Loucy (cell line): ENCODE measurements around the gene SYNGR2.

Source experiments
- H2AFZ ChIP-seq: fragments of 200-600 bp; sonication (generic); 2 replicates; pipeline ENCODE4 v1.6.0; 2016; ENCODE audit warnings: antibody characterized with exemption, mild to moderate bottlenecking, low read length, moderate library complexity
- H3F3A ChIP-seq: fragments of 200-600 bp; 2 replicates; pipeline ENCODE4 v1.6.0; 2016; ENCODE audit warnings: antibody characterized with exemption, low read depth, mild to moderate bottlenecking
- H3K27me3 ChIP-seq: fragments of 200-600 bp; sonication (generic); 2 replicates; pipeline ENCODE4 v1.6.1; 2014; ENCODE audit warnings: low read length, mild to moderate bottlenecking; ENCODE audit not compliant: insufficient read depth, poor library complexity, severe bottlenecking
- H3K36me3 ChIP-seq: fragments of 200-600 bp; sonication (generic); 2 replicates; pipeline ENCODE4 v1.6.1; 2016; ENCODE audit warnings: low read length; ENCODE audit not compliant: insufficient read depth
- H3K4me1 ChIP-seq: fragments of 200-600 bp; sonication (generic); 2 replicates; pipeline ENCODE4 v1.5.1; 2014; ENCODE audit warnings: low read length, mild to moderate bottlenecking; ENCODE audit not compliant: insufficient read depth, poor library complexity, severe bottlenecking
- H3K4me2 ChIP-seq: fragments of 200-600 bp; sonication (generic); 2 replicates; pipeline ENCODE4 v1.6.0; 2014; ENCODE audit warnings: antibody characterized with exemption, low read length, low read depth, mild to moderate bottlenecking; ENCODE audit not compliant: poor library complexity, severe bottlenecking
- H3K4me3 ChIP-seq: fragments of 200-600 bp; sonication (generic); 2 replicates; pipeline ENCODE4 v1.5.1; 2014; ENCODE audit warnings: low read length, mild to moderate bottlenecking, mixed read lengths; ENCODE audit not compliant: poor library complexity, severe bottlenecking
- H3K79me2 ChIP-seq: fragments of 200-600 bp; sonication (generic); 2 replicates; pipeline ENCODE4 v1.6.1; 2014; ENCODE audit warnings: low read length; ENCODE audit not compliant: insufficient read depth
- H3K9ac ChIP-seq: fragments of 200-600 bp; sonication (generic); 2 replicates; pipeline ENCODE4 v1.6.0; 2014; ENCODE audit warnings: mild to moderate bottlenecking, low read depth, low read length, moderate library complexity; ENCODE audit not compliant: poor library complexity, severe bottlenecking
- H3K9me2 ChIP-seq: fragments of 200-600 bp; sonication (generic); replicated peaks from 2 replicates; pipeline ENCODE4 v1.6.1; 2016; ENCODE audit warnings: low read depth, low read length, mixed read lengths
- H3K9me3 ChIP-seq: fragments of 200-600 bp; sonication (generic); 2 replicates; pipeline ENCODE4 v1.6.1; 2014; ENCODE audit warnings: mild to moderate bottlenecking, antibody characterized with exemption, low read length, low read depth; ENCODE audit not compliant: insufficient read depth
- H4K20me1 ChIP-seq: fragments of 200-600 bp; sonication (generic); 2 replicates; pipeline ENCODE4 v1.6.0; 2014; ENCODE audit warnings: antibody characterized with exemption, low read length, mild to moderate bottlenecking; ENCODE audit not compliant: insufficient read depth, poor library complexity, severe bottlenecking
- CTCF ChIP-seq: fragments of 200-600 bp; sonication (generic); conservative IDR thresholded peaks from 2 replicates; pipeline ENCODE4 v1.5.1; 2014; ENCODE audit warnings: mild to moderate bottlenecking, antibody characterized with exemption, low read length
- EZH2phosphoT487 ChIP-seq: fragments of 200-600 bp; IDR thresholded peaks from 2 replicates; pipeline ENCODE4 v1.6.1; 2018; ENCODE audit warnings: antibody characterized with exemption, mild to moderate bottlenecking, moderate library complexity, borderline replicate concordance

SYNGR2 gene

GRCh38 chr17:78202666-78203065, 34.3 kb downstream of the SYNGR2 start:
- TF ChIP-seq EZH2phosphoT487: no peak
- TF ChIP-seq CTCF: no peak
- no peaks in the 10 kb centered on the region for H3F3A ChIP-seq
- no peaks in the 10 kb centered on the region for H4K20me1 ChIP-seq
- H3K4me2 ChIP-seq: no peak overlapping the region
- no peaks in the 10 kb centered on the region for H3K4me1 ChIP-seq
- no peak overlapping the region for H3K4me3 ChIP-seq
- H3K36me3 ChIP-seq: peaks cover 4% of the 10 kb centered on the region; the same call in 1 of the 2 replicates
- H3K9ac ChIP-seq: no peak overlapping the region
- H3K79me2 ChIP-seq: no peaks in the 10 kb centered on the region
- no peak overlapping the region for H2AFZ ChIP-seq
- H3K27me3 ChIP-seq: no peaks in the 10 kb centered on the region
- no peaks in the 10 kb centered on the region for H3K9me2 ChIP-seq
- no peaks in the 10 kb centered on the region for H3K9me3 ChIP-seq

GRCh38 chr17:78204387-78205123, 36.2 kb downstream of the SYNGR2 start:
- Histone ChIP-seq H3K79me2 (no peaks in the 10 kb centered on the region), H4K20me1 (no peaks in the 10 kb centered on the region), H3F3A (no peaks in the 10 kb centered on the region), H3K27me3 (no peaks in the 10 kb centered on the region), H3K36me3 (peaks cover 4% of the 10 kb centered on the region; the same call in 1 of the 2 replicates), H2AFZ (no peak overlapping the region), H3K4me3 (no peak overlapping the region), H3K9me3 (no peaks in the 10 kb centered on the region), H3K4me1 (no peaks in the 10 kb centered on the region), H3K9me2 (no peaks in the 10 kb centered on the region), H3K9ac (no peak overlapping the region), H3K4me2 (no peak overlapping the region)
- no peak for TF ChIP-seq CTCF
- TF ChIP-seq EZH2phosphoT487: no peak

DNA sequence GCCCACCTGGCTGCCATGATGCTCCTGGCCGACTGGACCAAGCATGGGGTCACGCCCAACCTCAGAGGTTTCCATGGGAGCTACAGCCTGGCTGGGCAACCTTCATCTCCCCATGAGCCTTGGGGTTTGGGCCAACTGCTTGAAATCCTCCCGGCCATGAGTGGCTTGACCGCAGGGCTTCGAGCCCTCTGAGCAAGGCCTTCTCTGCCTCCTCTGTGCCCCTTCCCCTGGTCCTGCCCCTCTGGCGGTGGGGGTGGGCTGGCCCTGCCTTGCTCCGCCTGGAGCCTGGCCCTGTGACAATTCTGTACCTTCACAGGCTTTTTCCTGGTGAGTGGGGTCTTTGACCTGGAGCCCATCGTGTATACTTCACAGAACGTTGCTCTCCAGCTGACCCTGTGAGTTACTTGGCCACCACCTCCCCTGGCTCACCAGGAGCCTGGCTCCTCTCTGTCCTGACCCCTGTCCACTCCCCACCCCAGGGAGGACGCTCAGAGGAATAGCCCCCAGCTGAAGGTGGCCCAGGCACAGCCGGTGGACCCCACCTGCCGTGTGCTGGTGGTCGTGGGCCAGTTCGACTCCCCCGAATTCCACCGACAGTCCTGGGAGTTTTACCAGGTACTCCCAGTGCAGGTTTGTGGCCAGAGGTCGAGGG, 36.9 kb downstream of the SYNGR2 start:
- Histone ChIP-seq H3K9me2 (no peaks in the 10 kb centered on the region), H3K36me3 (peaks cover 4% of the 10 kb centered on the region; the same call in 1 of the 2 replicates), H3K9ac (no peak overlapping the region), H3K4me2 (no peak overlapping the region), H3K4me3 (no peak overlapping the region), H3K27me3 (no peaks in the 10 kb centered on the region), H3K79me2 (no peaks in the 10 kb centered on the region), H4K20me1 (no peaks in the 10 kb centered on the region), H3K9me3 (no peaks in the 10 kb centered on the region), H2AFZ (no peak overlapping the region), H3F3A (no peaks in the 10 kb centered on the region), H3K4me1 (no peaks in the 10 kb centered on the region)
- TF ChIP-seq EZH2phosphoT487: no peak
- TF ChIP-seq CTCF: no peak
